ENCODE data around the gene ALKBH2. TPM values are rescaled to one million over a fixed set of nuclear protein-coding genes. Genes with fewer than 3 reads are reported as not detected.

Gene ALKBH2
- total RNA-seq, 1 experiment from 2014 or later: 42.7 TPM

Small RNA genes lying within 50 kb of the gene (small RNA-seq; reads per million reads assigned to genes)
- gene RNA5SP372: not detected

Other genes with a start within 250 kb of the ALKBH2 start
- 9.2 and 10.8 TPM in 2 replicates for gene SSH1, start 235.9 kb downstream of the ALKBH2 start, total RNA-seq (2014; rRNA removed; shearing (Covaris generic))
- not detected in 2 replicates for gene DAO, start 213.4 kb downstream of the ALKBH2 start, total RNA-seq (2014; rRNA removed; shearing (Covaris generic))
- gene SVOP, start 72.4 kb downstream of the ALKBH2 start, total RNA-seq (2014; rRNA removed; shearing (Covaris generic)): 0.06 and 0.07 TPM in 2 replicates
- gene USP30, start 40.9 kb downstream of the ALKBH2 start, total RNA-seq (2014; rRNA removed; shearing (Covaris generic)): 4.4 and 12.7 TPM in 2 replicates
- 53.9 and 61.5 TPM in 2 replicates for gene UNG, start 4.1 kb upstream of the ALKBH2 start, total RNA-seq (2014; rRNA removed; shearing (Covaris generic))
- 1.2 and 2.0 TPM in 2 replicates for gene ACACB, start 23.1 kb upstream of the ALKBH2 start, total RNA-seq (2014; rRNA removed; shearing (Covaris generic))
- not detected in 2 replicates for gene FOXN4, start 215.8 kb upstream of the ALKBH2 start, total RNA-seq (2014; rRNA removed; shearing (Covaris generic))